Testis (tissue), 3 donors: ENCODE data around the gene ZAP70. TPM values are rescaled to one million over a fixed set of nuclear protein-coding genes. Genes with fewer than 3 reads are reported as not detected.
A peak's percentile ranks its signal among the peaks of the same experiment; 100 is the strongest.

Experiments used
- DNase-seq: peaks from one replicate; pipeline ENCODE4 v3.0.0-alpha.2; 2019
- H3K27ac ChIP-seq, 2 donors: fragments of 200-600 bp; sonication (generic); one replicate each; pipeline ENCODE4 v1.5.1; 2019
- H3K27me3 ChIP-seq: fragments of 200-600 bp; sonication (generic); one replicate; pipeline ENCODE4 v1.5.1; 2019
- H3K36me3 ChIP-seq: fragments of 200-600 bp; sonication (generic); one replicate; pipeline ENCODE4 v1.5.1; 2017; ENCODE audit warnings: low read depth; ENCODE audit errors: missing control alignments
- H3K4me1 ChIP-seq: fragments of 200-600 bp; sonication (generic); one replicate; pipeline ENCODE4 v1.5.1; 2019
- H3K4me3 ChIP-seq, 2 donors: fragments of 200-600 bp; sonication (generic); one replicate each; pipeline ENCODE4 v1.5.1; 2017 to 2019
- H3K9me3 ChIP-seq: fragments of 200-600 bp; sonication (generic); one replicate; pipeline ENCODE4 v1.5.1; 2017
- CTCF ChIP-seq, 3 experiments: fragments of 450-650 bp in 2 of 3; fragments of 200-600 bp in 1 of 3; sonication (generic) in 1 of 3; IDR thresholded peaks; one replicate each; pipeline ENCODE4 v1.5.1; 2016 to 2019; ENCODE audit warnings: antibody characterized with exemption in 3 of 3, mild to moderate bottlenecking in 2 of 3, moderate library complexity in 1 of 3
- POLR2A ChIP-seq: fragments of 450-650 bp; IDR thresholded peaks from one replicate; pipeline ENCODE4 v1.6.1; 2017; ENCODE audit warnings: antibody characterized with exemption, mild to moderate bottlenecking, moderate library complexity
- WGBS, 2 donors: methylation state at CpG; one replicate each; pipeline ENCODE4 v1.1.5; 2018; 5-methylcytosine and 5-hydroxymethylcytosine counted together
- intact Hi-C: fragments of 100-400 bp; cut with DNase I; formaldehyde crosslinking; loops from one replicate; pipeline ENCODE4 v1.15.1; 2023; ENCODE audit warnings: low total_unique reads
- polyA plus RNA-seq: library from polyadenylated mRNA; stranded (reverse); fragments of 350-450 nt; fragmentation: Illumina TruSeq; extraction: RNeasy Lipid Tissue Mini Kit (QIAGEN cat#74804); gene quantifications from one replicate; pipeline ENCODE4 v1.2.3, GENCODE V29; 2014; ENCODE audit warnings: low read depth, low replicate concordance; ENCODE audit not compliant: insufficient read depth
- total RNA-seq, 2 donors: library from RNA; depleted of rRNA; stranded (reverse); fragments of >200 nt; gene quantifications; one replicate each; pipeline ENCODE4 v1.2.3, GENCODE V29; 2016

The ZAP70 gene
- total and polyA plus RNA-seq, 3 donors from 2014 or later, result 5.5 to 6.5 (median 6.4) TPM

DNA sequence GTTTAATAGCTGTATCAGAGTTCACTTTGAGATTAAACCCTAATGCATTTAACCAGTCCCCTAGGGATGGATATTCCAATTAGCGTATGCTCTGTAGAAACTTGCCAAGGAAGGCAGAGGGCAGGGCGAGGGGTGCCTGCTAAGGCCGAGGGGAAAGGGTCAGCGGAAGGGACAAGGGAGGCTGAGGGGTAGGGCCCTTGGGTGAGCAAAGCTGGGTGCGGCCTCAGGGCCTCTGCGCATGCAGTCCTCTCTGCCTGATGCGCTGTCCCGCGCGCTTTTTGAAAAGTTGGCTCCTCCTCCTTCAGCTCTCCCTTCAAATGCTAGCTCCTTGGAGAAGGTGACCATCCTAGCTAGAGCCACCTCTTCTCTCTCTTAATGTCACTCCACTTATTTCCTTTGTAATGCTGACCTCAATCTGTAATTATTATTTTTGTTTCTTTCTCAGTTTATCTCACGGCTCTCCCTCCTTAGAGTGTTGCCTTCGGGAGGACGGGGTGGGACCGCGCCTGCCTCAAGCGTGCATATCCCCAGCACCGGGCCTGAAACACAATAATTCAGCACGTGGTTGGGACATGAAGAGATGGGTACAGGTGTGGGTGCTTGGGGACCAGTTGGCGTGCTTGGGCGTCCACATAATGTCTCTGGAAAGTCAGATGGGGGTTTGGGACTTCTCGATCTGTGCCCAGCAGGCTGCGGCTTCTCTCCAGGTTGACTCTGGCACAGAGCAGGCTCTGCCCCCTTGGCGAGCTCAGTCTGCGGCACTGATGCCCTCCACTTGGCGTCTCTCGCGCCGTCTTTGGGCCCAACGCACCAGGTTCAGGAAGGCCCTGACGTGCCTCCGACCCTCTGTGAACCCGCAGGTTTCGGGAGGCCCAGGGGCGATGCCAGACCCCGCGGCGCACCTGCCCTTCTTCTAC is 10.0 kb downstream of the ZAP70 start:
- no peaks in the 10 kb centered on the region for H3K36me3 ChIP-seq
- H3K9me3 ChIP-seq, result no peaks in the 10 kb centered on the region
- H3K27ac ChIP-seq, result no peak overlapping the region
- H3K4me1 ChIP-seq, result no peaks in the 10 kb centered on the region
- H3K4me3 ChIP-seq, result peak overlapping the region; percentile 1 to 44
- TF ChIP-seq POLR2A, result no peak
- TF ChIP-seq CTCF (IDR thresholded peaks at IDR 0.05), result no peak
- no peaks in the 10 kb centered on the region for H3K27me3 ChIP-seq
- 53 to 58% methylated on average over 34 to 37 of the region's 37 CpGs for WGBS, 2 donors
- intact Hi-C loops, result no loop called here
- no peak for DNase-seq

- Histone ChIP-seq H3K9me3 (no peaks in the 10 kb centered on the region), H3K36me3 (no peaks in the 10 kb centered on the region), H3K4me3 (peak overlapping the region; percentile 1 to 44), H3K27me3 (no peaks in the 10 kb centered on the region), H3K4me1 (no peaks in the 10 kb centered on the region), H3K27ac (no peak overlapping the region)
- WGBS, 2 donors, result 11 to 31% methylated on average over 19 to 41 of the region's 41 CpGs
- TF ChIP-seq CTCF (IDR thresholded peaks at IDR 0.05) (no peak), POLR2A (no peak)
- DNase-seq, result no peak
- intact Hi-C loops, result no loop called here
Observed at GRCh38 chr2:97724073-97724410, 10.7 kb downstream of the ZAP70 start.

GRCh38 chr2:97724501-97724900 is 11.1 kb downstream of the ZAP70 start:
- Histone ChIP-seq H3K9me3 (no peaks in the 10 kb centered on the region), H3K27me3 (no peaks in the 10 kb centered on the region), H3K36me3 (no peaks in the 10 kb centered on the region), H3K27ac (no peak overlapping the region), H3K4me3 (peak overlapping the region; percentile 1 to 44), H3K4me1 (no peaks in the 10 kb centered on the region)
- intact Hi-C loops, result no loop called here
- no peak for DNase-seq
- 29 to 50% methylated on average over 16 to 17 of the region's 17 CpGs for WGBS, 2 donors
- no peak for TF ChIP-seq CTCF (IDR thresholded peaks at IDR 0.05)
- no peak for TF ChIP-seq POLR2A

- DNase-seq, result no peak
- no peak overlapping the region for H3K27ac ChIP-seq
- peak overlapping the region in 1 of 2 donors; percentile 44 for H3K4me3 ChIP-seq
- no peak for TF ChIP-seq POLR2A
- TF ChIP-seq CTCF (IDR thresholded peaks at IDR 0.05), result no peak
- no peaks in the 10 kb centered on the region for H3K27me3 ChIP-seq
- intact Hi-C loops, result no loop called here
- no peaks in the 10 kb centered on the region for H3K36me3 ChIP-seq
- no peaks in the 10 kb centered on the region for H3K4me1 ChIP-seq
- WGBS, 2 donors, result 64 to 70% methylated on average over 24 to 31 of the region's 31 CpGs
- H3K9me3 ChIP-seq, result no peaks in the 10 kb centered on the region
Observed at GRCh38 chr2:97724946-97725688, 11.7 kb downstream of the ZAP70 start.
